Mammary epithelial cell (primary cell): ENCODE data around the gene CACHD1.

Experiments used
- CTCF ChIP-seq, 2 donors: IDR thresholded peaks in 1 of 2; conservative IDR thresholded peaks in 1 of 2; 2 replicates each; pipeline ENCODE4 v1.5.1; 2011 to 2012; ENCODE audit warnings: inconsistent platforms in 2 of 2, low read length in 2 of 2, mild to moderate bottlenecking in 2 of 2, control low read depth in 1 of 2, low read depth in 1 of 2; ENCODE audit not compliant: insufficient read depth in 1 of 2; ENCODE audit errors: extremely low read depth in 1 of 2
- EZH2 ChIP-seq: IDR thresholded peaks from 2 replicates; pipeline ENCODE4 v1.6.1; 2012; ENCODE audit warnings: low read length, inconsistent platforms, borderline replicate concordance

GRCh38 chr1:64598100-64598571 is 128.2 kb downstream of the CACHD1 start:
- TF ChIP-seq CTCF (conservative IDR thresholded peaks at IDR 0.05 in 1 of 2, IDR thresholded peaks at IDR 0.05 in 1 of 2; ENCODE audit: extremely low read depth in 1 of 2, insufficient read depth in 1 of 2, low read depth in 1 of 2, low read length in 2 of 2), result no peak
- no peak for TF ChIP-seq EZH2
